ENCODE measurements around the gene AXDND1.

AXDND1 gene

GRCh38 chr1:179558078-179558477, 192.3 kb downstream of the AXDND1 start:
- Histone ChIP-seq H3K27ac (ENCODE audit: low read depth, low read length) (no peak overlapping the region), H3K27me3 (ENCODE audit: control insufficient read depth, insufficient read depth, low read length) (no peaks in the 10 kb centered on the region), H3K36me3 (ENCODE audit: control insufficient read depth, insufficient read depth, low read length) (no peaks in the 10 kb centered on the region), H3K4me1 (ENCODE audit: control insufficient read depth, insufficient read depth, low read length) (no peaks in the 10 kb centered on the region), H3K9me3 (ENCODE audit: control insufficient read depth, insufficient read depth, low read depth, low read length) (no peaks in the 10 kb centered on the region), H3K9ac (ENCODE audit: low read length) (no peak overlapping the region), H3K4me3 (ENCODE audit: low read depth, low read length) (no peak overlapping the region)

- no peak within 1 kb of the TSS for H3K27ac ChIP-seq (ENCODE audit: low read depth, low read length)
- peak within 1 kb of the TSS; percentile 58 for H3K4me3 ChIP-seq (ENCODE audit: low read depth, low read length)
- peaks cover 60% of the 10 kb centered on the region for H3K27me3 ChIP-seq (ENCODE audit: control insufficient read depth, insufficient read depth, low read length)
- H3K36me3 ChIP-seq (ENCODE audit: control insufficient read depth, insufficient read depth, low read length): no peaks in the 10 kb centered on the region
- 0 out of 2 replicates have a peak, but pooled peaks cover 5% of the 10 kb centered on the region for H3K9me3 ChIP-seq (ENCODE audit: control insufficient read depth, insufficient read depth, low read depth, low read length)
- H3K4me1 ChIP-seq (ENCODE audit: control insufficient read depth, insufficient read depth, low read length): peaks cover 10% of the 10 kb centered on the region
- H3K9ac ChIP-seq (ENCODE audit: low read length): no peak within 1 kb of the TSS
These were observed 209.9 kb downstream of the AXDND1 start, which contains the start of gene NPHS2 for GRCh38 chr1:179575497-179576314. NPHS2 (minus strand) TSS chr1:179575948; CDS start chr1:179575864, 84 bp downstream.

- no peaks in the 10 kb centered on the region for H3K36me3 ChIP-seq (ENCODE audit: control insufficient read depth, insufficient read depth, low read length)
- H3K27ac ChIP-seq (ENCODE audit: low read depth, low read length): no peak overlapping the region
- H3K4me3 ChIP-seq (ENCODE audit: low read depth, low read length): peak overlapping the region; percentile 58; the same call in 1 of the 2 replicates
- H3K9me3 ChIP-seq (ENCODE audit: control insufficient read depth, insufficient read depth, low read depth, low read length): no peaks in the 10 kb centered on the region
- no peak overlapping the region for H3K9ac ChIP-seq (ENCODE audit: low read length)
- H3K27me3 ChIP-seq (ENCODE audit: control insufficient read depth, insufficient read depth, low read length): peaks cover 60% of the 10 kb centered on the region
- peaks cover 10% of the 10 kb centered on the region for H3K4me1 ChIP-seq (ENCODE audit: control insufficient read depth, insufficient read depth, low read length)
These were observed 210.7 kb downstream of the AXDND1 start for GRCh38 chr1:179576509-179576908.

- H3K9ac ChIP-seq (ENCODE audit: low read length): no peak overlapping the region
- no peaks in the 10 kb centered on the region for H3K9me3 ChIP-seq (ENCODE audit: control insufficient read depth, insufficient read depth, low read depth, low read length)
- no peaks in the 10 kb centered on the region for H3K36me3 ChIP-seq (ENCODE audit: control insufficient read depth, insufficient read depth, low read length)
- H3K4me1 ChIP-seq (ENCODE audit: control insufficient read depth, insufficient read depth, low read length): peaks cover 14% of the 10 kb centered on the region; the same call in 1 of the 2 replicates
- peaks cover 27% of the 10 kb centered on the region for H3K27me3 ChIP-seq (ENCODE audit: control insufficient read depth, insufficient read depth, low read length)
- no peak overlapping the region for H3K27ac ChIP-seq (ENCODE audit: low read depth, low read length)
- no peak overlapping the region for H3K4me3 ChIP-seq (ENCODE audit: low read depth, low read length)
These were observed 218.1 kb downstream of the AXDND1 start for GRCh38 chr1:179583771-179584320.

- peaks cover 14% of the 10 kb centered on the region; the same call in 1 of the 2 replicates for H3K4me1 ChIP-seq (ENCODE audit: control insufficient read depth, insufficient read depth, low read length)
- no peak overlapping the region for H3K27ac ChIP-seq (ENCODE audit: low read depth, low read length)
- no peak overlapping the region for H3K9ac ChIP-seq (ENCODE audit: low read length)
- H3K9me3 ChIP-seq (ENCODE audit: control insufficient read depth, insufficient read depth, low read depth, low read length): no peaks in the 10 kb centered on the region
- H3K4me3 ChIP-seq (ENCODE audit: low read depth, low read length): peak overlapping the region; percentile 48
- peaks cover 34% of the 10 kb centered on the region for H3K27me3 ChIP-seq (ENCODE audit: control insufficient read depth, insufficient read depth, low read length)
- H3K36me3 ChIP-seq (ENCODE audit: control insufficient read depth, insufficient read depth, low read length): no peaks in the 10 kb centered on the region
These were observed 220.5 kb downstream of the AXDND1 start for GRCh38 chr1:179586107-179586823.

GRCh38 chr1:179587336-179587735, 221.6 kb downstream of the AXDND1 start:
- Histone ChIP-seq H3K4me3 (ENCODE audit: low read depth, low read length) (no peak overlapping the region), H3K36me3 (ENCODE audit: control insufficient read depth, insufficient read depth, low read length) (no peaks in the 10 kb centered on the region), H3K4me1 (ENCODE audit: control insufficient read depth, insufficient read depth, low read length) (peaks cover 14% of the 10 kb centered on the region; the same call in 1 of the 2 replicates), H3K9me3 (ENCODE audit: control insufficient read depth, insufficient read depth, low read depth, low read length) (no peaks in the 10 kb centered on the region), H3K27me3 (ENCODE audit: control insufficient read depth, insufficient read depth, low read length) (peaks cover 40% of the 10 kb centered on the region), H3K9ac (ENCODE audit: low read length) (no peak overlapping the region), H3K27ac (ENCODE audit: low read depth, low read length) (no peak overlapping the region)

GRCh38 chr1:179588425-179589024, 222.8 kb downstream of the AXDND1 start:
- peaks cover 41% of the 10 kb centered on the region for H3K27me3 ChIP-seq (ENCODE audit: control insufficient read depth, insufficient read depth, low read length)
- H3K36me3 ChIP-seq (ENCODE audit: control insufficient read depth, insufficient read depth, low read length): no peaks in the 10 kb centered on the region
- H3K9me3 ChIP-seq (ENCODE audit: control insufficient read depth, insufficient read depth, low read depth, low read length): no peaks in the 10 kb centered on the region
- H3K4me3 ChIP-seq (ENCODE audit: low read depth, low read length): no peak overlapping the region
- H3K4me1 ChIP-seq (ENCODE audit: control insufficient read depth, insufficient read depth, low read length): peaks cover 9% of the 10 kb centered on the region; the same call in 1 of the 2 replicates
- H3K27ac ChIP-seq (ENCODE audit: low read depth, low read length): no peak overlapping the region
- H3K9ac ChIP-seq (ENCODE audit: low read length): no peak overlapping the region

- Histone ChIP-seq H3K9ac (ENCODE audit: low read length) (no peak overlapping the region), H3K36me3 (ENCODE audit: control insufficient read depth, insufficient read depth, low read length) (no peaks in the 10 kb centered on the region), H3K4me3 (ENCODE audit: low read depth, low read length) (no peak overlapping the region), H3K27me3 (ENCODE audit: control insufficient read depth, insufficient read depth, low read length) (peaks cover 41% of the 10 kb centered on the region), H3K4me1 (ENCODE audit: control insufficient read depth, insufficient read depth, low read length) (0 out of 2 replicates have a peak, but pooled peaks cover 5% of the 10 kb centered on the region), H3K27ac (ENCODE audit: low read depth, low read length) (no peak overlapping the region), H3K9me3 (ENCODE audit: control insufficient read depth, insufficient read depth, low read depth, low read length) (no peaks in the 10 kb centered on the region)
These were observed 223.7 kb downstream of the AXDND1 start for GRCh38 chr1:179589509-179589908.

GRCh38 chr1:179590671-179591070, 224.9 kb downstream of the AXDND1 start:
- Histone ChIP-seq H3K36me3 (ENCODE audit: control insufficient read depth, insufficient read depth, low read length) (no peaks in the 10 kb centered on the region), H3K9ac (ENCODE audit: low read length) (no peak overlapping the region), H3K4me3 (ENCODE audit: low read depth, low read length) (no peak overlapping the region), H3K27ac (ENCODE audit: low read depth, low read length) (no peak overlapping the region), H3K4me1 (ENCODE audit: control insufficient read depth, insufficient read depth, low read length) (0 out of 2 replicates have a peak, but pooled peaks cover under 1% of the 10 kb centered on the region), H3K9me3 (ENCODE audit: control insufficient read depth, insufficient read depth, low read depth, low read length) (no peaks in the 10 kb centered on the region), H3K27me3 (ENCODE audit: control insufficient read depth, insufficient read depth, low read length) (peaks cover 35% of the 10 kb centered on the region)

GRCh38 chr1:179591253-179591591, 225.5 kb downstream of the AXDND1 start:
- Histone ChIP-seq H3K27ac (ENCODE audit: low read depth, low read length) (no peak overlapping the region), H3K9ac (ENCODE audit: low read length) (no peak overlapping the region), H3K9me3 (ENCODE audit: control insufficient read depth, insufficient read depth, low read depth, low read length) (no peaks in the 10 kb centered on the region), H3K27me3 (ENCODE audit: control insufficient read depth, insufficient read depth, low read length) (peaks cover 35% of the 10 kb centered on the region), H3K4me3 (ENCODE audit: low read depth, low read length) (no peak overlapping the region; the same call in 1 of the 2 replicates), H3K4me1 (ENCODE audit: control insufficient read depth, insufficient read depth, low read length) (no peaks in the 10 kb centered on the region), H3K36me3 (ENCODE audit: control insufficient read depth, insufficient read depth, low read length) (no peaks in the 10 kb centered on the region)
